Ectodermal cell (in vitro differentiated cells): ENCODE data around the gene ITGAE.

Experiments used
- H3K27ac ChIP-seq: 2 replicates; pipeline ENCODE4 v1.7.0; 2013; ENCODE audit warnings: mild to moderate bottlenecking, low read depth, low read length; ENCODE audit not compliant: insufficient read depth, poor library complexity, severe bottlenecking
- H3K27me3 ChIP-seq: 2 replicates; pipeline ENCODE4 v1.7.0; 2013; ENCODE audit warnings: mild to moderate bottlenecking, low read length; ENCODE audit not compliant: insufficient read depth, control insufficient read depth, poor library complexity, severe bottlenecking
- H3K36me3 ChIP-seq: one replicate; pipeline ENCODE4 v1.7.0; 2013; ENCODE audit warnings: low read length; ENCODE audit not compliant: control insufficient read depth, insufficient read depth
- H3K4me1 ChIP-seq: one replicate; pipeline ENCODE4 v1.7.0; 2013; ENCODE audit warnings: low read length; ENCODE audit not compliant: control insufficient read depth, insufficient read depth
- H3K4me3 ChIP-seq: 2 replicates; pipeline ENCODE4 v1.7.0; 2013; ENCODE audit warnings: low read depth, low read length, control low read depth; ENCODE audit not compliant: insufficient read depth
- H3K9me3 ChIP-seq: 2 replicates; pipeline ENCODE4 v1.7.0; 2013; ENCODE audit warnings: mild to moderate bottlenecking, low read length, moderate library complexity; ENCODE audit not compliant: control insufficient read depth
- WGBS, 2 experiments: methylation state at CpG; one replicate each; pipeline ENCODE4 v1.1.7; 2013; ENCODE audit warnings: missing lambda C conversion rate in 2 of 2; 5-methylcytosine and 5-hydroxymethylcytosine counted together

The ITGAE gene

GRCh38 chr17:3777366-3778120, 23.4 kb downstream of the ITGAE start:
- Histone ChIP-seq H3K4me3 (no peak overlapping the region), H3K27ac (no peak overlapping the region), H3K9me3 (no peaks in the 10 kb centered on the region), H3K4me1 (no peaks in the 10 kb centered on the region), H3K36me3 (no peaks in the 10 kb centered on the region), H3K27me3 (no peaks in the 10 kb centered on the region)
- WGBS, 2 experiments = 90 to 93% methylated on average over 20 of the region's 20 CpGs

- Histone ChIP-seq H3K27ac (no peak overlapping the region), H3K4me1 (no peaks in the 10 kb centered on the region), H3K9me3 (no peaks in the 10 kb centered on the region), H3K36me3 (no peaks in the 10 kb centered on the region), H3K27me3 (no peaks in the 10 kb centered on the region), H3K4me3 (no peak overlapping the region)
- WGBS, 2 experiments = 92 to 98% methylated on average over 3 of the region's 3 CpGs
Measured at GRCh38 chr17:3773966-3774365, 27.0 kb downstream of the ITGAE start.

GRCh38 chr17:3773511-3773910, 27.5 kb downstream of the ITGAE start:
- no peaks in the 10 kb centered on the region for H3K36me3 ChIP-seq
- H3K27me3 ChIP-seq = no peaks in the 10 kb centered on the region
- 76 to 79% methylated on average over 5 of the region's 5 CpGs for WGBS, 2 experiments
- H3K27ac ChIP-seq = no peak overlapping the region
- H3K4me1 ChIP-seq = no peaks in the 10 kb centered on the region
- H3K9me3 ChIP-seq = no peaks in the 10 kb centered on the region
- H3K4me3 ChIP-seq = no peak overlapping the region

GRCh38 chr17:3772764-3773163, 28.2 kb downstream of the ITGAE start:
- Histone ChIP-seq H3K27me3 (no peaks in the 10 kb centered on the region), H3K9me3 (no peaks in the 10 kb centered on the region), H3K36me3 (no peaks in the 10 kb centered on the region), H3K4me3 (no peak overlapping the region), H3K27ac (no peak overlapping the region), H3K4me1 (no peaks in the 10 kb centered on the region)
- WGBS, 2 experiments = 76 to 78% methylated on average over 12 of the region's 12 CpGs

- H3K4me1 ChIP-seq = no peaks in the 10 kb centered on the region
- no peaks in the 10 kb centered on the region for H3K27me3 ChIP-seq
- no peaks in the 10 kb centered on the region for H3K9me3 ChIP-seq
- WGBS, 2 experiments = 82 to 84% methylated on average over 16 of the region's 16 CpGs
- H3K27ac ChIP-seq = no peak overlapping the region
- H3K36me3 ChIP-seq = no peaks in the 10 kb centered on the region
- no peak overlapping the region for H3K4me3 ChIP-seq
Measured at GRCh38 chr17:3771140-3771539, 29.8 kb downstream of the ITGAE start.

GRCh38 chr17:3770466-3770865, 30.5 kb downstream of the ITGAE start:
- H3K4me1 ChIP-seq = no peaks in the 10 kb centered on the region
- no peak overlapping the region for H3K4me3 ChIP-seq
- H3K27ac ChIP-seq = peak overlapping the region; percentile 72
- no peaks in the 10 kb centered on the region for H3K27me3 ChIP-seq
- no peaks in the 10 kb centered on the region for H3K36me3 ChIP-seq
- 83 to 84% methylated on average over 8 of the region's 8 CpGs for WGBS, 2 experiments
- H3K9me3 ChIP-seq = no peaks in the 10 kb centered on the region

GRCh38 chr17:3768769-3769168, 32.2 kb downstream of the ITGAE start:
- Histone ChIP-seq H3K9me3 (no peaks in the 10 kb centered on the region), H3K27ac (no peak overlapping the region), H3K27me3 (no peaks in the 10 kb centered on the region), H3K36me3 (no peaks in the 10 kb centered on the region), H3K4me1 (no peaks in the 10 kb centered on the region), H3K4me3 (no peak overlapping the region)
- 86 to 87% methylated on average over 8 of the region's 8 CpGs for WGBS, 2 experiments

GRCh38 chr17:3768341-3768740, 32.6 kb downstream of the ITGAE start:
- 91 to 95% methylated on average over 9 of the region's 9 CpGs for WGBS, 2 experiments
- H3K27me3 ChIP-seq = no peaks in the 10 kb centered on the region
- H3K4me1 ChIP-seq = no peaks in the 10 kb centered on the region
- no peaks in the 10 kb centered on the region for H3K9me3 ChIP-seq
- H3K27ac ChIP-seq = no peak overlapping the region
- no peaks in the 10 kb centered on the region for H3K36me3 ChIP-seq
- no peak overlapping the region for H3K4me3 ChIP-seq

GRCh38 chr17:3766779-3767178, 34.2 kb downstream of the ITGAE start:
- Histone ChIP-seq H3K9me3 (no peaks in the 10 kb centered on the region), H3K4me3 (no peak overlapping the region), H3K27ac (no peak overlapping the region), H3K4me1 (no peaks in the 10 kb centered on the region), H3K27me3 (no peaks in the 10 kb centered on the region), H3K36me3 (no peaks in the 10 kb centered on the region)
- 91 to 95% methylated on average over 8 of the region's 8 CpGs for WGBS, 2 experiments

- Histone ChIP-seq H3K36me3 (no peaks in the 10 kb centered on the region), H3K27ac (no peak overlapping the region), H3K9me3 (no peaks in the 10 kb centered on the region), H3K4me3 (no peak overlapping the region), H3K4me1 (no peaks in the 10 kb centered on the region), H3K27me3 (no peaks in the 10 kb centered on the region)
- WGBS, 2 experiments = 92 to 93% methylated on average over 9 of the region's 9 CpGs
Measured at GRCh38 chr17:3765981-3766380, 35.0 kb downstream of the ITGAE start.
